HUDEP-2 (cell line): ENCODE measurements around the gene NDUFA12.
"Not testable (repeated sequence)": the region's sequence is repeated elsewhere in the genome, so short reads cannot be mapped to it uniquely, and the experiment has no call there.

Source experiments
- DNase-seq, 76 experiments: peaks; one replicate each; lab custom pipeline; 2025; ENCODE audit not compliant: unreplicated experiment in 76 of 76; lab: John Stamatoyannopoulos, UW

NDUFA12 gene

GRCh38 chr12:95003213-95003920 is at the start of gene NDUFA12:
TSS of gene NDUFA12 (minus strand) at chr12:95003697. CDS start at chr12:95003680, 17 bp downstream.
- DNase-seq, result peak; percentile 10 to 95 (median 89)

GRCh38 chr12:95051241-95051640 is 47.7 kb upstream of the NDUFA12 start:
- DNase-seq, result peak in 14 of 76 experiments; percentile 1 to 40 (median 4)

- no peak for DNase-seq
Observed at GRCh38 chr12:95037906-95038305, 34.4 kb upstream of the NDUFA12 start.

- no peak for DNase-seq
Observed at GRCh38 chr12:95034750-95035149, 31.3 kb upstream of the NDUFA12 start.

GRCh38 chr12:95022477-95022876 is 19.0 kb upstream of the NDUFA12 start:
- DNase-seq, result no peak

- DNase-seq, result no peak
Observed at GRCh38 chr12:95017482-95017881, 14.0 kb upstream of the NDUFA12 start.

- no peak for DNase-seq
Observed at GRCh38 chr12:95016120-95016519, 12.6 kb upstream of the NDUFA12 start.

GRCh38 chr12:95014554-95014953 is 11.1 kb upstream of the NDUFA12 start:
- no peak for DNase-seq

GRCh38 chr12:95006206-95006605 is 2.7 kb upstream of the NDUFA12 start:
- DNase-seq, result no peak

GRCh38 chr12:95004610-95005009 is 1.1 kb upstream of the NDUFA12 start:
- no peak for DNase-seq

GRCh38 chr12:95003921-95004272 is 400 bp upstream of the NDUFA12 start:
- DNase-seq, result peak in 1 of 76 experiments; percentile 22

GRCh38 chr12:95002754-95003153 is 743 bp downstream of the NDUFA12 start:
- no peak for DNase-seq

GRCh38 chr12:94998326-94998725 is 5.2 kb downstream of the NDUFA12 start:
- DNase-seq, result no peak

GRCh38 chr12:94997726-94998125 is 5.8 kb downstream of the NDUFA12 start:
- no peak for DNase-seq

GRCh38 chr12:94997061-94997460 is 6.4 kb downstream of the NDUFA12 start:
- DNase-seq, result no peak

GRCh38 chr12:94994312-94994711 is 9.2 kb downstream of the NDUFA12 start:
- DNase-seq, result no peak

GRCh38 chr12:94993855-94994254 is 9.6 kb downstream of the NDUFA12 start:
- DNase-seq, result not testable (repeated sequence)

- DNase-seq, result no peak
Observed at GRCh38 chr12:94990222-94990621, 13.3 kb downstream of the NDUFA12 start.

GRCh38 chr12:94988471-94988870 is 15.0 kb downstream of the NDUFA12 start:
- no peak for DNase-seq

GRCh38 chr12:94987801-94988200 is 15.7 kb downstream of the NDUFA12 start:
- DNase-seq, result no peak

GRCh38 chr12:94987076-94987669 is 16.3 kb downstream of the NDUFA12 start:
- DNase-seq, result no peak

- not testable (repeated sequence) for DNase-seq
Observed at GRCh38 chr12:94985099-94985498, 18.4 kb downstream of the NDUFA12 start.
